ENCODE results near the gene TPO. TPM values are rescaled to one million over a fixed set of nuclear protein-coding genes. Genes with fewer than 3 reads are reported as not detected.

TPO gene
- polyA plus RNA-seq, 1 experiment = not detected

- Histone ChIP-seq H3K36me3 (ENCODE audit: control insufficient read depth, insufficient read depth, low read length) (no peaks in the 10 kb centered on the region), H3K4me3 (ENCODE audit: low read depth, low read length) (no peak overlapping the region), H3K27me3 (ENCODE audit: control insufficient read depth, insufficient read depth, low read length) (no peaks in the 10 kb centered on the region)
- ChIA-PET POLR2A (no interaction called here), CTCF (no interaction called here)
- no peak for DNase-seq (ENCODE audit: low read depth)
- TF ChIP-seq CTCF (IDR thresholded peaks at IDR 0.05; ENCODE audit: insufficient read depth, low read depth, low read length) = no peak
These were observed 27.3 kb downstream of the TPO start for GRCh38 chr2:1440581-1440980.

- Histone ChIP-seq H3K27me3 (ENCODE audit: control insufficient read depth, insufficient read depth, low read length) (no peaks in the 10 kb centered on the region), H3K36me3 (ENCODE audit: control insufficient read depth, insufficient read depth, low read length) (no peaks in the 10 kb centered on the region), H3K4me3 (ENCODE audit: low read depth, low read length) (no peak overlapping the region)
- TF ChIP-seq CTCF (IDR thresholded peaks at IDR 0.05; ENCODE audit: insufficient read depth, low read depth, low read length) = no peak
- DNase-seq (ENCODE audit: low read depth) = no peak
- POLR2A ChIA-PET = no interaction called here
- CTCF ChIA-PET = no interaction called here
These were observed 33.0 kb downstream of the TPO start for GRCh38 chr2:1446301-1446700.

- TF ChIP-seq CTCF (IDR thresholded peaks at IDR 0.05; ENCODE audit: insufficient read depth, low read depth, low read length) = no peak
- no peak for DNase-seq (ENCODE audit: low read depth)
- no peaks in the 10 kb centered on the region for H3K27me3 ChIP-seq (ENCODE audit: control insufficient read depth, insufficient read depth, low read length)
- POLR2A ChIA-PET = no interaction called here
- no peaks in the 10 kb centered on the region for H3K36me3 ChIP-seq (ENCODE audit: control insufficient read depth, insufficient read depth, low read length)
- CTCF ChIA-PET = no interaction called here
- H3K4me3 ChIP-seq (ENCODE audit: low read depth, low read length) = no peak overlapping the region
These were observed 34.7 kb downstream of the TPO start for GRCh38 chr2:1448009-1448408.

GRCh38 chr2:1450915-1451314 is 37.7 kb downstream of the TPO start:
- Histone ChIP-seq H3K36me3 (ENCODE audit: control insufficient read depth, insufficient read depth, low read length) (no peaks in the 10 kb centered on the region), H3K4me3 (ENCODE audit: low read depth, low read length) (no peak overlapping the region), H3K27me3 (ENCODE audit: control insufficient read depth, insufficient read depth, low read length) (no peaks in the 10 kb centered on the region)
- ChIA-PET POLR2A (no interaction called here), CTCF (no interaction called here)
- TF ChIP-seq CTCF (IDR thresholded peaks at IDR 0.05; ENCODE audit: insufficient read depth, low read depth, low read length) = no peak
- DNase-seq (ENCODE audit: low read depth) = no peak

- no peak for DNase-seq (ENCODE audit: low read depth)
- ChIA-PET CTCF (no interaction called here), POLR2A (no interaction called here)
- no peak for TF ChIP-seq CTCF (IDR thresholded peaks at IDR 0.05; ENCODE audit: insufficient read depth, low read depth, low read length)
- no peak overlapping the region for H3K4me3 ChIP-seq (ENCODE audit: low read depth, low read length)
- H3K36me3 ChIP-seq (ENCODE audit: control insufficient read depth, insufficient read depth, low read length) = no peaks in the 10 kb centered on the region
- no peaks in the 10 kb centered on the region for H3K27me3 ChIP-seq (ENCODE audit: control insufficient read depth, insufficient read depth, low read length)
These were observed 38.2 kb downstream of the TPO start for GRCh38 chr2:1451422-1451821.

Data from BJ (cell line).